Neural cell (in vitro differentiated cells): ENCODE data around the gene GSX2.

Experiments
- CTCF ChIP-seq: fragments of 450-650 bp; IDR thresholded peaks from 2 replicates; pipeline ENCODE4 v1.5.1; 2014; ENCODE audit warnings: antibody characterized with exemption, mild to moderate bottlenecking, moderate library complexity; ENCODE audit not compliant: poor library complexity, severe bottlenecking
- EZH2 ChIP-seq: fragments of 200-600, 300-800 bp; shearing (Covaris generic), sonication (generic); IDR thresholded peaks from 2 replicates; pipeline ENCODE4 v1.6.1; 2014; ENCODE audit warnings: antibody characterized with exemption, low read length, borderline replicate concordance, mild to moderate bottlenecking; ENCODE audit not compliant: insufficient read depth, poor library complexity, severe bottlenecking
- TAF1 ChIP-seq: IDR thresholded peaks from 2 replicates; pipeline ENCODE4 v1.6.1; 2012; ENCODE audit warnings: low read depth

GRCh38 chr4:54063737-54064316 lies 36.1 kb upstream of the GSX2 start:
- TF ChIP-seq CTCF = no peak
- TF ChIP-seq TAF1 = no peak
- TF ChIP-seq EZH2 = no peak
